ENCODE results near the gene ATP8A1. TPM values are rescaled to one million over a fixed set of nuclear protein-coding genes. Genes with fewer than 3 reads are reported as not detected.
A peak's percentile ranks its signal among the peaks of the same experiment; 100 is the strongest.

The ATP8A1 gene
- total RNA-seq, 2 experiments from 2014 or later, result 23.8 to 24.7 TPM

DNA sequence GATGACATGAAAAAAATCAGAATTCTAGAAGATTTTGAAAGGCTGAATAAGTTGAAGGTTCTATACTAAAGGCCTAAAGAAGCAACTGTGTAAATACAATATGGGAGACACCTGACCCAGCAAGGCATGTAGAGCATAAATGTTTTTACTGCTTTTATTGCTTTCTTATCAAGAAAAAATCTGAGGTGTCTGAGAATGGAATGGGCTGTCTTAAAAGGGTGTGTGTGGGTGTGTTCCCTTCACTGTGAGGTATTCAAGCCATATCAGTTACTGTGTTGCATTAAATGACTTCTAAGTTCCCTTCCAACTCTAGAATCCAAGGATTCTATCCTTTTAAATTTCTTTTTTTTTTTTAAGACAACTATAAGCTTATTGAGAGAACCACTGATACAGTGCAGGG lies 15.7 kb downstream of the ATP8A1 start:
- Mint-ChIP-seq H3K27ac (no peak overlapping the region), H3K4me3 (no peak overlapping the region), H3K36me3 (peaks cover 24% of the 10 kb centered on the region), H3K4me1 (peaks cover 88% of the 10 kb centered on the region), H3K27me3 (no peaks in the 10 kb centered on the region), H3K9me3 (no peaks in the 10 kb centered on the region)
- DNase-seq, result no peak

DNA sequence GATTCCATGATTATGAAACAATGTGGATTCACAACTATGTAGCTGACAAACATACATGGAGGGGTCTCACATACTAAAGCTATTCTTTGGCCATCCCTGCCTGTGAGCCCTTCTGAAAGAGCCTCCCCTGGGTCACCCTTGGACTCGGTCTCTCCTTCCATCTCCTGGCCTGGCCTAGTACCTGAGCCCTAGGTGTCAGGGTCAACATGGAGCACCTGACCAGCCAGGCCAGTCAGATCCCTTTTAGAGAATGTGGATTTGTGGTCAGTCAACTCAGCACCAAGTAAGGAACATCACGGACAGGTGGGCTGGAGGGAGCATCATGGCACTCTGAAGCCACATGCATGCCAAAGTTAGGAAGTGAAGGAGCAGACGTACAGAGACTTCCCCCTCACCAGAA lies 16.3 kb downstream of the ATP8A1 start:
- H3K27me3 Mint-ChIP-seq, result no peaks in the 10 kb centered on the region
- peaks cover 84% of the 10 kb centered on the region for H3K4me1 Mint-ChIP-seq
- H3K4me3 Mint-ChIP-seq, result no peak overlapping the region
- DNase-seq, result no peak
- H3K9me3 Mint-ChIP-seq, result no peaks in the 10 kb centered on the region
- H3K36me3 Mint-ChIP-seq, result peaks cover 19% of the 10 kb centered on the region
- H3K27ac Mint-ChIP-seq, result peak overlapping the region; percentile 18

- Mint-ChIP-seq H3K36me3 (peaks cover 9% of the 10 kb centered on the region), H3K4me3 (peak overlapping the region; percentile 32)
These were observed 17.9 kb downstream of the ATP8A1 start for GRCh38 chr4:42638993-42639392.

GRCh38 chr4:42638321-42638720 lies 18.6 kb downstream of the ATP8A1 start:
- Mint-ChIP-seq H3K4me1 (peaks cover 76% of the 10 kb centered on the region), H3K9me3 (no peaks in the 10 kb centered on the region), H3K27ac (no peak overlapping the region), H3K27me3 (no peaks in the 10 kb centered on the region), H3K4me3 (no peak overlapping the region), H3K36me3 (peaks cover 11% of the 10 kb centered on the region)
- DNase-seq, result no peak

More at GRCh38 chr4:42638993-42639392, 17.9 kb downstream of the ATP8A1 start:
- no peaks in the 10 kb centered on the region for H3K27me3 Mint-ChIP-seq
- DNase-seq, result no peak
- H3K9me3 Mint-ChIP-seq, result no peaks in the 10 kb centered on the region
- H3K27ac Mint-ChIP-seq, result peak overlapping the region; percentile 79
- peaks cover 76% of the 10 kb centered on the region for H3K4me1 Mint-ChIP-seq

- Mint-ChIP-seq H3K27me3 (no peaks in the 10 kb centered on the region), H3K27ac (no peak overlapping the region), H3K36me3 (peaks cover 12% of the 10 kb centered on the region), H3K4me3 (no peak overlapping the region), H3K9me3 (no peaks in the 10 kb centered on the region), H3K4me1 (peaks cover 77% of the 10 kb centered on the region)
- no peak for DNase-seq
These were observed 19.0 kb downstream of the ATP8A1 start for GRCh38 chr4:42637867-42638266.

DNA sequence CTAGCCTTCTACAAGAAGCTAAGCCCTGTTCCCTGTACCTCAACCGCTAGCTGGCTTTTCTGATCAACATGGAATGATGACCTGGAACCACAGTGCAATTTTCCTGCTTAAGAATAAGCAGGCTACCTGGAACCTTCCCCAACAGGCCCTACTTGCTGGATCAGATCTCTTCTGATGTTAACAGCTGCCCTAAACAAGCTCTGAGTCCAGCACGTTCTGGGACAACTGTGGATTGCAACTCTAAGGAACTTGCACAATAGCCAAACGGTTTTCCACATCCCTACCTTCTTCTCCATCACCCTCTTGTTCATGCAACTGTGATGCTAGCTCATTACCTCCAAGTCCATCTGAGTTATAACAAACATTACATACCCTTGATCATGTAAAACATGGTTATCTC lies 19.8 kb downstream of the ATP8A1 start:
- Mint-ChIP-seq H3K27ac (no peak overlapping the region), H3K27me3 (no peaks in the 10 kb centered on the region), H3K4me1 (peaks cover 72% of the 10 kb centered on the region), H3K4me3 (no peak overlapping the region), H3K9me3 (no peaks in the 10 kb centered on the region), H3K36me3 (peaks cover 15% of the 10 kb centered on the region)
- no peak for DNase-seq

DNA sequence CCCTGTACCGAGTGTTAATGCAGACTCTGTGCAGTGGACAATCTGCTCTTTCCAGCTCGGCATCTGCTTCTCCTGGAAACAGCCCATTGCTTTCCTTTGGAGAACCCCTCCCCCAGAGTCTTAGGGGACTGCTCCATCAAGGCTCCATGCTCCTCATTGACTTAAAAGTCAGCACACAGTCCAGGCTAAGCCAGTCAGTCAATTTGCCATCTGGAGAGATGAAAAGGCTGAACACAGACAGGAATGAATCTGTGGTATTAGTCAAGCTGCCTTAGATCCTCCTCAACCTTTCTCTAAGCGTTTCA lies 20.3 kb downstream of the ATP8A1 start:
- peaks cover 3% of the 10 kb centered on the region for H3K9me3 Mint-ChIP-seq
- peaks cover 71% of the 10 kb centered on the region for H3K4me1 Mint-ChIP-seq
- H3K4me3 Mint-ChIP-seq, result no peak overlapping the region
- no peaks in the 10 kb centered on the region for H3K27me3 Mint-ChIP-seq
- peaks cover 19% of the 10 kb centered on the region for H3K36me3 Mint-ChIP-seq
- no peak overlapping the region for H3K27ac Mint-ChIP-seq
- DNase-seq, result no peak

- Mint-ChIP-seq H3K4me1 (peaks cover 71% of the 10 kb centered on the region), H3K4me3 (no peak overlapping the region), H3K27ac (no peak overlapping the region), H3K36me3 (peaks cover 26% of the 10 kb centered on the region), H3K27me3 (no peaks in the 10 kb centered on the region), H3K9me3 (peaks cover 3% of the 10 kb centered on the region)
- no peak for DNase-seq
These were observed 23.1 kb downstream of the ATP8A1 start for GRCh38 chr4:42633605-42634388.

- Mint-ChIP-seq H3K9me3 (peaks cover 3% of the 10 kb centered on the region), H3K27me3 (no peaks in the 10 kb centered on the region), H3K4me3 (no peak overlapping the region), H3K4me1 (peaks cover 73% of the 10 kb centered on the region), H3K27ac (no peak overlapping the region), H3K36me3 (peaks cover 30% of the 10 kb centered on the region)
- DNase-seq, result no peak
These were observed 24.1 kb downstream of the ATP8A1 start for GRCh38 chr4:42632653-42633382.

DNA sequence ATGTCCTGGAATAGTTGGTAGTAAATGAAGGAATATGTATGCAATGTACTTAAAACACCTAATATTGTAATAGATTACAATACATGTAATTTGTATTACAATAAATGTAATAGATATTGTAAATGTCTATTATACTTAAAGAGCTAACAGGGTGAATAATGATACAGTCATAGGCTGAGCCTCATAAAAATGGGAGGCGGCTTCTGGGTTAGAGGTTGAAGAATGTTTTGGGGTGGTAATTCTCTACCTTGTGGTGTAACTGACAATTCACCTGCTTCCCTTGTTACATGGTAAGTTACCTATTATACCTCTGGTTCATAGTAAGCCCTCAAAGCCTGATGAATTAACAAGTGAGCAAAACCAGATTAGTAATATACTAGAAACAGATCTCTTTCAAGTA lies 26.0 kb downstream of the ATP8A1 start:
- Mint-ChIP-seq H3K4me1 (peaks cover 74% of the 10 kb centered on the region), H3K27ac (no peak overlapping the region), H3K27me3 (no peaks in the 10 kb centered on the region), H3K9me3 (peaks cover 3% of the 10 kb centered on the region), H3K4me3 (no peak overlapping the region), H3K36me3 (peaks cover 30% of the 10 kb centered on the region)
- DNase-seq, result no peak

DNA sequence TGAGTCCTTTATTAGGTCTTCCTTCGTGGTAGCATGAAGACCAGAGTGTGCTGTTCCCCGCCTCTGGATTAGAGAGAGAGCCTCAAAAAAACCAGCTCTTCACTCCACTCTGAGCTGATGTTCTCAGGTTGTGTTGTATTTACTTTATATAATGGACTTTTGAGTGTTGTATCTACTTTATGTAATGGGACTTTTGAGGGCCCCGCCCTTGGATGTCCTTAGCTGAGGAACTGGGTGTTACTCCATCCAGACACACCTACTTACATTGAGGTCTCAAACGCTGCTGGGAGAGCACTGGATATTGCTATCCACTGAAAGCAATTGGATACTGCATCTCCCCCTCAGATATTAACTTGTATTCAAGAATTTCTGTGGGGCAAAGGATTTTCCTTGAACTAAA lies 28.2 kb downstream of the ATP8A1 start:
- peak overlapping the region; percentile 60 for H3K4me3 Mint-ChIP-seq
- DNase-seq, result no peak
- no peaks in the 10 kb centered on the region for H3K27me3 Mint-ChIP-seq
- peaks cover 34% of the 10 kb centered on the region for H3K36me3 Mint-ChIP-seq
- peaks cover 3% of the 10 kb centered on the region for H3K9me3 Mint-ChIP-seq
- H3K27ac Mint-ChIP-seq, result peak overlapping the region; percentile 86
- H3K4me1 Mint-ChIP-seq, result peaks cover 76% of the 10 kb centered on the region

GRCh38 chr4:42627885-42628646 lies 28.8 kb downstream of the ATP8A1 start:
- DNase-seq, result peak; percentile 59
- Mint-ChIP-seq H3K4me3 (peak overlapping the region; percentile 60), H3K27ac (peak overlapping the region; percentile 86), H3K4me1 (peaks cover 69% of the 10 kb centered on the region), H3K9me3 (peaks cover 5% of the 10 kb centered on the region), H3K27me3 (no peaks in the 10 kb centered on the region), H3K36me3 (peaks cover 39% of the 10 kb centered on the region)

DNA sequence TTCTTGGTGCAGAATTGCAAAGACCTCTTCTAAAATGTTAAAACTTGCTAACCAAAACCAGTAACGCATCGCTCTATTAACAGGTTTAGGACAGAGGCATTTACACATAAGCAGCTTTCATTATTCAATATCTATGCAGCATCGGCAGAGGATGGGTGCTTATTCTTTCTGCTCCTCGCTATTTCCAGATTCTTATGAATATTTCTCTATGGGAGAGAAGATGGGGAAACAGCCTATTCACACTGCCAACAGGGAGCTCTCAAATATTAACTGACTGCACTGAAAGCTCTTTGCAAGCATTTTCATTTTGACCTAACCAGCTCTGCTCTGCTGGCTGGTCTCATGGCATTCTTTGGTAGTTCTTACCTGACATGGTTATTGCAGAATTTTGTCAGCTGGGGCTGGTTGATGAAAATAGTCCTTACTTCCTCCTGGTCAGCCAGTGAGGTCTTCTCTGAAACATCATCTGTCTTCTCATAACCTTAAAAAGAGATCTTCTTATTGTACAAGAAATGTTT lies 30.2 kb downstream of the ATP8A1 start:
- H3K27ac Mint-ChIP-seq, result peak overlapping the region; percentile 86

DNA sequence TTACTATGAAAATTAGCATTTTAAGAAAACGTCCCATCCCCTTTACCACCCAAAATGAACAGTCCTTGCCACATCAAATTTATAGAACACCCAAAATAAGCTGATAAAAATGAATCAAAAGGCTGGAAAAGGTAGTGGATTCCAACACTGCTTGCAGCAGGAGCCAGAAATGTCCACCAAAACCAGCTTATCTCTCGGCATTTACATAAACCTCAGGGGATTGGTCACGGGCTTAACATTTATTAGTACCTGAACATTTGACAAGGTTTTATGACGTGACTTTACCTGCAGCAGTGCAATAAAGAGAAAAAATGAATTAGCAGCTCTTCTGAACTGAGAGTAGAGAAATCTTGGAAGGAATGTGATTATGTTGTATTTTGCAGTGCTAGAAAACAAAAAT lies 31.6 kb downstream of the ATP8A1 start:
- H3K4me1 Mint-ChIP-seq, result peaks cover 52% of the 10 kb centered on the region
- no peak overlapping the region for H3K27ac Mint-ChIP-seq
- no peak for DNase-seq
- no peaks in the 10 kb centered on the region for H3K27me3 Mint-ChIP-seq
- no peak overlapping the region for H3K4me3 Mint-ChIP-seq
- H3K9me3 Mint-ChIP-seq, result peaks cover 2% of the 10 kb centered on the region
- H3K36me3 Mint-ChIP-seq, result peaks cover 36% of the 10 kb centered on the region

More for the DNA sequence above, 30.2 kb downstream of the ATP8A1 start:
- Mint-ChIP-seq H3K27me3 (no peaks in the 10 kb centered on the region), H3K4me1 (peaks cover 63% of the 10 kb centered on the region), H3K4me3 (no peak overlapping the region), H3K36me3 (peaks cover 44% of the 10 kb centered on the region), H3K9me3 (peaks cover 3% of the 10 kb centered on the region)
- DNase-seq, result no peak

DNA sequence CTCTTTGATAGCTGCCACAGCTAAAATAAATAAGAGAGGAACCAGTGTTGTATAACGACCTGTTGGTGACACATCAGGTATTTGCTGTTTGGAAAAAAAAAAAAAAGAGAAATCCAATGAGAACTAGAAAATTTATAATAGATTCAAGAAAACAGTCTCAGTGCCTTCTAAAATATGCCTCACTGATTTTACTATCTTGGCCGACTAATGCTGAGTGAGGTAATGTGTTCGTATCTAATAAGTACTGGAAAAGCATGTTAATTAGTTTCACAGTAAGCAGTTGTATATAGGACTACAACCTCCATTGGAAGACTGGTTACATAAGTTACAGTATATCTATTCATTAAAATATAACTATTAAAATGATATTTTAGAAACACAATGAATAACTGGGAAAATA lies 32.4 kb downstream of the ATP8A1 start:
- no peak for DNase-seq
- Mint-ChIP-seq H3K36me3 (peaks cover 42% of the 10 kb centered on the region), H3K27ac (no peak overlapping the region), H3K4me1 (peaks cover 45% of the 10 kb centered on the region), H3K9me3 (peaks cover 2% of the 10 kb centered on the region), H3K4me3 (no peak overlapping the region), H3K27me3 (no peaks in the 10 kb centered on the region)
